PC-3 (cell line): Measurements from ENCODE around the gene DNAH7. TPM values are rescaled to one million over a fixed set of nuclear protein-coding genes. Genes with fewer than 3 reads are reported as not detected.

ENCODE experiments used
- ATAC-seq: fragments of 200-7000 bp; cut with Tn5 transposase; 2 replicates; pipeline ENCODE4 v1.9.1; 2020; ENCODE audit warnings: mild to moderate bottlenecking, moderate library complexity
- BruUV-seq: library from RNA; stranded (reverse); fragments of 400-500 nt; replicated peaks from 2 replicates; lab custom pipeline; 2021; lab: Mats Ljungman, UMichigan
- CTCF ChIA-PET: fragments of 300-600 bp; sonication (Branson Sonifier 250); formaldehyde crosslinking; loops from one replicate; lab custom pipeline; 2022; ENCODE audit warnings: antibody characterized with exemption; lab: Charles Lee
- POLR2A ChIA-PET: fragments of 300-600 bp; sonication (Branson Sonifier 250); formaldehyde crosslinking; loops from one replicate; lab custom pipeline; 2022; ENCODE audit warnings: antibody characterized with exemption; ENCODE audit not compliant: unreplicated experiment; lab: Charles Lee
- DNase-seq: peaks from one replicate; pipeline ENCODE4 v3.0.0-alpha.2; 2015
- H2AFZ ChIP-seq: fragments of 300-600 bp; sonication (generic); 2 replicates; pipeline ENCODE4 v1.6.0; 2016; ENCODE audit warnings: antibody characterized with exemption, low read length
- H3F3A ChIP-seq: fragments of 300-600 bp; sonication (generic); one replicate; pipeline ENCODE4 v1.6.0; 2017; ENCODE audit warnings: antibody characterized with exemption, low read length, control low read depth, mild to moderate bottlenecking; ENCODE audit not compliant: unreplicated experiment
- H3K27ac ChIP-seq: fragments of 300-600 bp; sonication (generic); 2 replicates; pipeline ENCODE4 v1.5.1; 2016; ENCODE audit warnings: mild to moderate bottlenecking, low read length
- H3K27me3 ChIP-seq: fragments of 300-600 bp; sonication (generic); 2 replicates; pipeline ENCODE4 v1.6.1; 2016; ENCODE audit warnings: low read length, mixed read lengths
- H3K36me3 ChIP-seq: fragments of 300-600 bp; sonication (generic); 2 replicates; pipeline ENCODE4 v1.6.1; 2016; ENCODE audit warnings: low read depth, mixed run types, low read length, mixed read lengths
- H3K4me1 ChIP-seq: fragments of 300-600 bp; sonication (generic); 2 replicates; pipeline ENCODE4 v1.5.1; 2016; ENCODE audit warnings: low read length; ENCODE audit not compliant: insufficient read depth
- H3K4me2 ChIP-seq: fragments of 300-600 bp; sonication (generic); 2 replicates; pipeline ENCODE4 v1.6.0; 2016; ENCODE audit warnings: low read length
- H3K4me3 ChIP-seq: fragments of 300-600 bp; sonication (generic); 2 replicates; pipeline ENCODE4 v1.5.1; 2016; ENCODE audit warnings: mild to moderate bottlenecking, low read length, mixed read lengths
- H3K79me2 ChIP-seq: fragments of 300-600 bp; sonication (generic); 2 replicates; pipeline ENCODE4 v1.6.1; 2017; ENCODE audit warnings: low read length, mixed read lengths
- H3K9ac ChIP-seq: fragments of 300-600 bp; sonication (generic); 2 replicates; pipeline ENCODE4 v1.6.0; 2016; ENCODE audit warnings: mild to moderate bottlenecking, low read length
- H3K9me2 ChIP-seq: fragments of 300-600 bp; sonication (generic); replicated peaks from 2 replicates; pipeline ENCODE4 v1.6.1; 2016; ENCODE audit warnings: mixed run types, low read length, mixed read lengths
- H3K9me3 ChIP-seq: fragments of 300-600 bp; sonication (generic); 2 replicates; pipeline ENCODE4 v1.6.1; 2016; ENCODE audit warnings: low read length, mixed read lengths
- H4K20me1 ChIP-seq: fragments of 300-600 bp; sonication (generic); 2 replicates; pipeline ENCODE4 v1.6.1; 2016; ENCODE audit warnings: low read length, mixed read lengths
- EZH2 ChIP-seq: fragments of 300-600 bp; sonication (generic); IDR thresholded peaks from one replicate; pipeline ENCODE4 v1.6.1; 2017; ENCODE audit warnings: antibody characterized with exemption, mild to moderate bottlenecking, low read length; ENCODE audit not compliant: unreplicated experiment
- EZH2phosphoT487 ChIP-seq: fragments of 300-600 bp; sonication (generic); IDR thresholded peaks from 2 replicates; pipeline ENCODE4 v1.6.1; 2018; ENCODE audit warnings: mild to moderate bottlenecking, antibody characterized with exemption, low read length, borderline replicate concordance
- intact Hi-C: fragments of 100-400 bp; cut with micrococcal nuclease; formaldehyde crosslinking; loops from 2 replicates; pipeline ENCODE4 v1.9.0; 2023
- total RNA-seq: library from RNA; depleted of rRNA; stranded (reverse); fragments of >200 nt; gene quantifications from 2 replicates; pipeline ENCODE4 v1.2.3, GENCODE V29; 2014
- TF ChIP-seq, protein P1 (sequence below): fragments of 300-600 bp; sonication (generic); conservative IDR thresholded peaks from 2 replicates; pipeline ENCODE4 v1.5.1; 2017; ENCODE audit warnings: antibody characterized with exemption, low read depth, mild to moderate bottlenecking, low read length

The DNAH7 gene
- total RNA-seq, 1 experiment from 2014 or later: 1.9 TPM

DNA sequence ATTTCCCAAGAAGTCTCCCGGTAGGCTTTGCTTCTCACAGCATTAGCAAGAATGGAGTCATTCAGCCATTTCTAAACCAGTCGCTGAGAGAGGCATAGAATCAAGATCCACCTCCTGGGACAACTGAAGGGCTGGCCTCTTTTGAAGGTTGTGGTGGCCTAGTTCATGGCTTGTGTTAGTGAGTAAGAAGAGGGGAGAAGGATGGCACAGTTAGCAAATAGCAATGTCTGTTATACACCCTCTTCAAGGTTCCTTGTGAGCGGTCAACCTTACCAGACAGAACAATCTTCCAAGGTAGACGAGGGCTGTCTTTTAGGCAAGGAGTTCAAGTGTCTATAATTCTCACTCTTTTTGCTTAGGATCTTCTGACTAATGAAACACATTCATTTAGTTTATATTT, 35.4 kb upstream of the DNAH7 start:
- no peaks in the 10 kb centered on the region for H3K79me2 ChIP-seq
- intact Hi-C loops: no loop called here
- no peak overlapping the region for H2AFZ ChIP-seq
- H3K4me2 ChIP-seq: no peak overlapping the region
- H3K9ac ChIP-seq: no peak overlapping the region
- BruUV-seq: no TSS peak
- ChIA-PET POLR2A (no interaction called here), CTCF (no interaction called here)
- no peaks in the 10 kb centered on the region for H4K20me1 ChIP-seq
- H3K27ac ChIP-seq: no peak overlapping the region
- H3K9me2 ChIP-seq: no peaks in the 10 kb centered on the region
- H3K4me3 ChIP-seq: no peak overlapping the region
- no peak for DNase-seq
- H3K36me3 ChIP-seq: no peaks in the 10 kb centered on the region
- no peaks in the 10 kb centered on the region for H3K9me3 ChIP-seq
- no peaks in the 10 kb centered on the region for H3K4me1 ChIP-seq
- no peaks in the 10 kb centered on the region for H3K27me3 ChIP-seq
- no peaks in the 10 kb centered on the region for H3F3A ChIP-seq
- ATAC-seq: no peak
- TF ChIP-seq, protein P1, sequence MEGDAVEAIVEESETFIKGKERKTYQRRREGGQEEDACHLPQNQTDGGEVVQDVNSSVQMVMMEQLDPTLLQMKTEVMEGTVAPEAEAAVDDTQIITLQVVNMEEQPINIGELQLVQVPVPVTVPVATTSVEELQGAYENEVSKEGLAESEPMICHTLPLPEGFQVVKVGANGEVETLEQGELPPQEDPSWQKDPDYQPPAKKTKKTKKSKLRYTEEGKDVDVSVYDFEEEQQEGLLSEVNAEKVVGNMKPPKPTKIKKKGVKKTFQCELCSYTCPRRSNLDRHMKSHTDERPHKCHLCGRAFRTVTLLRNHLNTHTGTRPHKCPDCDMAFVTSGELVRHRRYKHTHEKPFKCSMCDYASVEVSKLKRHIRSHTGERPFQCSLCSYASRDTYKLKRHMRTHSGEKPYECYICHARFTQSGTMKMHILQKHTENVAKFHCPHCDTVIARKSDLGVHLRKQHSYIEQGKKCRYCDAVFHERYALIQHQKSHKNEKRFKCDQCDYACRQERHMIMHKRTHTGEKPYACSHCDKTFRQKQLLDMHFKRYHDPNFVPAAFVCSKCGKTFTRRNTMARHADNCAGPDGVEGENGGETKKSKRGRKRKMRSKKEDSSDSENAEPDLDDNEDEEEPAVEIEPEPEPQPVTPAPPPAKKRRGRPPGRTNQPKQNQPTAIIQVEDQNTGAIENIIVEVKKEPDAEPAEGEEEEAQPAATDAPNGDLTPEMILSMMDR: no peak
- TF ChIP-seq EZH2phosphoT487 (no peak), EZH2 (no peak)

DNA sequence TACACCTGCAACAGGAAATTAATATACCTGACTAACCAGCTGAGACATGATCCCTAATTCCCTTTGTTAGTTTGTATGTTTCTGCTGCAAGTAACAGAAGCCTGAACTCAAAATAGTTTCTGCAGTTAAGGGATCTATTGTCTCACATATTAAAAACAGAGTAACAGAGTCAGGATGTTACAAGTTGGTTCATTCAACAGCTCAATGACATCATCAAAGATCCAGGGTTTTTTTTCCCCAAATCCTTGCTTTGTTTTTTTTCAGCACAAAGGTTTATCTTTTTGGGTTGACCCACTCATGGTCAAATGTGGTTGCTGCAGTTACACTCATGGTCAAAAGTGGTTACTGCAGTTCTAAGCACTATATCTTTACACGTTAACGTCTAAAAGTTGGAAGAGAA, 35.0 kb upstream of the DNAH7 start:
- ChIA-PET CTCF (no interaction called here), POLR2A (no interaction called here)
- DNase-seq: no peak
- no peak overlapping the region for H3K4me3 ChIP-seq
- H3K9me3 ChIP-seq: no peaks in the 10 kb centered on the region
- no peaks in the 10 kb centered on the region for H3K9me2 ChIP-seq
- no peak overlapping the region for H3K27ac ChIP-seq
- no peaks in the 10 kb centered on the region for H4K20me1 ChIP-seq
- no peaks in the 10 kb centered on the region for H3K4me1 ChIP-seq
- no TSS peak for BruUV-seq
- intact Hi-C loops: no loop called here
- H3K36me3 ChIP-seq: no peaks in the 10 kb centered on the region
- H3K79me2 ChIP-seq: no peaks in the 10 kb centered on the region
- H3K4me2 ChIP-seq: no peak overlapping the region
- no peaks in the 10 kb centered on the region for H3K27me3 ChIP-seq
- ATAC-seq: no peak
- no peak overlapping the region for H3K9ac ChIP-seq
- H2AFZ ChIP-seq: no peak overlapping the region
- no peaks in the 10 kb centered on the region for H3F3A ChIP-seq
- TF ChIP-seq EZH2phosphoT487 (no peak), EZH2 (no peak)
- TF ChIP-seq, protein P1: no peak

DNA sequence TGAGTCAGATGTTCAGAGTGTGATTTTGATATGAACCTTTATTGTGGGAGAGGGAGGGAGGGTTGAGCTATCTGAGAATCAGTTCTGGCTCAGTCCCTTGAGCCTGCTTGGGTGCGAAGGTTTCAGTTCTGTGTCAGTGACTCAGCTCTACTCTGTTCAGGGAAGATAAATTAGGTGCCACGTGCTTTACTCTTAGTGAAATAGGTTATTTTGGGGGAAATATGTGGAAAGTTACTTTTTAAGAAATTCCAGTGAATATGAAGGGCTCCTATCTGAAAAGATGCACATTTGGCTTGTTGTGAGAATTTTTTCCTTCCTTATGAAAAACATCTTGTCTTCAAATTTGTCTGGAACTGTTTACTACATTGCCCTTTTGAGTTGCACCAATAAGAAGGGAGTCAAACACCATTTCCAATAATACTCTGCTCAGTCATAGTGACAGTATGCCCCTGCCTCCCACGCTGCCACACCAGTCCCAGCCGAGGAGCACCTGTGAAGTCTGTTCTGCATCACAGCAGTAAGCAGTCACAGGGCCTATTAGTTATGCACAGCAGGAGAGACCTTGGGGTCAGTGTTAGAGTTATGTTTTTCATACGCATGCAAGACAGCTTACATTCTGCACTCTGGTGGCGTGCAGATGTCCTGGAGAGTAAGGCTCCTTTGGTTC, 32.8 kb upstream of the DNAH7 start:
- no peak for ATAC-seq
- intact Hi-C loops: no loop called here
- H3K4me1 ChIP-seq: no peaks in the 10 kb centered on the region
- H2AFZ ChIP-seq: no peak overlapping the region
- H4K20me1 ChIP-seq: no peaks in the 10 kb centered on the region
- H3K79me2 ChIP-seq: no peaks in the 10 kb centered on the region
- no peaks in the 10 kb centered on the region for H3K9me3 ChIP-seq
- no TSS peak for BruUV-seq
- no peak overlapping the region for H3K4me2 ChIP-seq
- H3K9me2 ChIP-seq: no peaks in the 10 kb centered on the region
- no peak for DNase-seq
- H3K27me3 ChIP-seq: no peaks in the 10 kb centered on the region
- H3K4me3 ChIP-seq: no peak overlapping the region
- TF ChIP-seq EZH2phosphoT487 (no peak), EZH2 (no peak)
- TF ChIP-seq, protein P1: no peak
- no peaks in the 10 kb centered on the region for H3K36me3 ChIP-seq
- ChIA-PET CTCF (no interaction called here), POLR2A (interaction anchor here (0.6 kb wide), 1 partner anchor 12 kb away, joined by 3 read pairs; no protein-coding TSS in a partner anchor)
- no peak overlapping the region for H3K9ac ChIP-seq
- H3K27ac ChIP-seq: no peak overlapping the region
- H3F3A ChIP-seq: no peaks in the 10 kb centered on the region
